Measurements from ENCODE around the gene GIMAP2. TPM values are rescaled to one million over a fixed set of nuclear protein-coding genes. Genes with fewer than 3 reads are reported as not detected.

GIMAP2 gene
- 10 to 100 TPM; 30.0 to 40.1 TPM for total RNA-seq

- no peaks in the 10 kb centered on the region for H3K27me3 Mint-ChIP-seq
- peak; percentile 85 for ATAC-seq
- peaks cover 75% of the 10 kb centered on the region for H3K4me1 Mint-ChIP-seq
- peaks cover 23% of the 10 kb centered on the region for H3K9me3 Mint-ChIP-seq (ENCODE audit: low read depth)
- DNase-seq: peak; percentile 41
- peak within 1 kb of the TSS; percentile 96 for H3K4me3 Mint-ChIP-seq
- ChIA-PET CTCF (interaction anchor here (0.6 to 2.8 kb wide), 12 partner anchors 8 to 236 kb away, joined by 3 to 14 read pairs (median 4); partner anchors contain the start of genes GIMAP1, GIMAP4 and GIMAP8), POLR2A (interaction anchor here (0.6 to 1.4 kb wide), 8 partner anchors 17 to 204 kb away, joined by 3 to 7 read pairs (median 4); partner anchors contain the start of gene GIMAP5)
- peaks cover 61% of the 10 kb centered on the region for H3K36me3 Mint-ChIP-seq (ENCODE audit: low read depth)
- H3K27ac Mint-ChIP-seq: peak within 1 kb of the TSS; percentile 100
- intact Hi-C loops (cut with DNase I, micrococcal nuclease): loop anchor here (1.0 to 5.0 kb wide), 6 partner anchors 17 to 238 kb away; no protein-coding TSS in a partner anchor
These were observed at the start of gene GIMAP2 for GRCh38 chr7:150685219-150686029. GIMAP2 (plus strand) TSS chr7:150685706; CDS start chr7:150687060, 1,354 bp downstream.

GRCh38 chr7:150641854-150642253 is 43.7 kb upstream of the GIMAP2 start:
- H3K4me3 Mint-ChIP-seq: no peak overlapping the region
- H3K9me3 Mint-ChIP-seq (ENCODE audit: low read depth): peaks cover 47% of the 10 kb centered on the region
- ATAC-seq: peak; percentile 55
- POLR2A ChIA-PET: interaction anchor here (0.6 kb wide), 1 partner anchor 80 kb away, joined by 3 read pairs; no protein-coding TSS in a partner anchor
- no peak for DNase-seq
- H3K27ac Mint-ChIP-seq: no peak overlapping the region
- intact Hi-C loops (cut with DNase I, micrococcal nuclease): no loop called here
- no peaks in the 10 kb centered on the region for H3K27me3 Mint-ChIP-seq
- peaks cover 41% of the 10 kb centered on the region for H3K36me3 Mint-ChIP-seq (ENCODE audit: low read depth)
- H3K4me1 Mint-ChIP-seq: peaks cover 42% of the 10 kb centered on the region
- CTCF ChIA-PET: no interaction called here

GRCh38 chr7:150642926-150643325 is 42.6 kb upstream of the GIMAP2 start:
- ChIA-PET CTCF (no interaction called here), POLR2A (no interaction called here)
- Mint-ChIP-seq H3K9me3 (ENCODE audit: low read depth) (peaks cover 38% of the 10 kb centered on the region), H3K27me3 (no peaks in the 10 kb centered on the region), H3K27ac (no peak overlapping the region), H3K36me3 (ENCODE audit: low read depth) (peaks cover 40% of the 10 kb centered on the region), H3K4me3 (no peak overlapping the region), H3K4me1 (peaks cover 41% of the 10 kb centered on the region)
- no peak for ATAC-seq
- DNase-seq: no peak
- intact Hi-C loops (cut with DNase I, micrococcal nuclease): no loop called here

DNA sequence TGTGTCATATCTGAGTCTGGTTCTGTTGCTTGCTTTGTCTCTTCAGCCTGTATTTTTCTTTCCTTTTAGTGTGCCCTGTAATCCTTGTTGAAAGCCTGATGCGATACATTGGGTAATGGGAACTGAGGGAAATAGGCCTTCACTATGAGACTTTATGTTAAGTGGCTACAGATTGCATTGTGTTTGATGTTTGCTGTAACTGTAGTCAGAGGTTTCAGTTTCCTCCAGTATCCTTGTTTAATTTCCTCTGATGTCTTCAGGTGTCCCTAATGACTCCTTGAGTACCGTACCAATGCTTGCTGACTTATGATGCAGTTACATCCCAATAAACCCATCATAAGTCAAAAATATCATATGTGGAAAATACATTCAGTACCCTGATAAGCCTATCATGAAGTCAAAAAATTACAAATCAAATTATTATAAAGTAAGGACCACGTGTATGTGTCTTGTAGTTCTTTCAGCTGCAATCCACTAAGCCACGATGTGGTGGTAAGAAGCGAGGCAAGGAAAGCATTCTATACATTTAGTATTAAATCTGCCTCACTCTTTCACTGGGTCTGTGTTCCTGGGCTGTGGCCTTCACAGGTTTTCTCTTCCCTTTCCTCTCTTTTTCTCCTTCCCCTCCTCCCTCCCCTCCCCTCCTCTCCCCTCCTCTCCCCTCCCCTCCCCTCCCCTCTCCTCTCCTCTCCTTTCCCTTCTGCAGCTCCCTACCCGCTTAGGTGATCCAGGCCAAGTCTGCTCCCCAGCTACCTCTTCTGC is 40.1 kb upstream of the GIMAP2 start:
- H3K4me3 Mint-ChIP-seq: no peak overlapping the region
- H3K36me3 Mint-ChIP-seq (ENCODE audit: low read depth): peaks cover 32% of the 10 kb centered on the region
- ATAC-seq: no peak
- H3K27me3 Mint-ChIP-seq: no peaks in the 10 kb centered on the region
- CTCF ChIA-PET: interaction anchor here (1.3 kb wide), 1 partner anchor 112 kb away, joined by 3 read pairs; no protein-coding TSS in a partner anchor
- intact Hi-C loops (cut with DNase I, micrococcal nuclease): no loop called here
- H3K27ac Mint-ChIP-seq: peak overlapping the region; percentile 29
- H3K9me3 Mint-ChIP-seq (ENCODE audit: low read depth): peaks cover 25% of the 10 kb centered on the region
- POLR2A ChIA-PET: no interaction called here
- peaks cover 56% of the 10 kb centered on the region for H3K4me1 Mint-ChIP-seq
- DNase-seq: no peak

- Mint-ChIP-seq H3K36me3 (ENCODE audit: low read depth) (peaks cover 27% of the 10 kb centered on the region), H3K4me1 (peaks cover 41% of the 10 kb centered on the region), H3K9me3 (ENCODE audit: low read depth) (peaks cover 38% of the 10 kb centered on the region), H3K27me3 (no peaks in the 10 kb centered on the region), H3K27ac (peak overlapping the region; percentile 79), H3K4me3 (no peak overlapping the region)
- intact Hi-C loops (cut with DNase I, micrococcal nuclease): no loop called here
- DNase-seq: no peak
- ATAC-seq: peak; percentile 33
- CTCF ChIA-PET: interaction anchor here (0.5 to 1.2 kb wide), 4 partner anchors 9 to 242 kb away, joined by 3 to 4 read pairs (median 3); no protein-coding TSS in a partner anchor
- POLR2A ChIA-PET: no interaction called here
These were observed 37.0 kb upstream of the GIMAP2 start for GRCh38 chr7:150648353-150649079.

DNA sequence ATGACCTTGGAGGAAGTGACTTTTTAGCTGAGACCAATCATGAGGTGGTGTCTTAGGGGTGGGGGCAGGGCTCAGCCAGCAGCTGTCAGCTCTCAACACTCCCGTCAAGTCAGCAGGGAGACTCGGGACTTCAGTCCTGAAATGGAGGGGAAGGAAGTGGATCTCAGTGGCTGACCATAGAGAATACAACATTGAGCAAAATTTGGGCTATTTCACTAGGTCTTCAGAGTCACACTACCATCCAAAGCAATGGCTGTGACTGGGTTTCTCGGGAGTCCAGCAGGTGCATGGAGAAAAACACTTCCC is 36.5 kb upstream of the GIMAP2 start:
- ChIA-PET CTCF (interaction anchor here (0.7 to 1.3 kb wide), 4 partner anchors 9 to 80 kb away, joined by 3 to 5 read pairs (median 4); no protein-coding TSS in a partner anchor), POLR2A (no interaction called here)
- Mint-ChIP-seq H3K4me1 (peaks cover 46% of the 10 kb centered on the region), H3K9me3 (ENCODE audit: low read depth) (peaks cover 35% of the 10 kb centered on the region), H3K36me3 (ENCODE audit: low read depth) (peaks cover 25% of the 10 kb centered on the region), H3K27me3 (no peaks in the 10 kb centered on the region), H3K27ac (peak overlapping the region; percentile 56), H3K4me3 (no peak overlapping the region)
- intact Hi-C loops (cut with DNase I, micrococcal nuclease): no loop called here
- ATAC-seq (no peak), DNase-seq (no peak)

GRCh38 chr7:150654692-150655091 is 30.8 kb upstream of the GIMAP2 start:
- DNase-seq (no peak), ATAC-seq (no peak)
- Mint-ChIP-seq H3K27ac (no peak overlapping the region), H3K9me3 (ENCODE audit: low read depth) (peaks cover 37% of the 10 kb centered on the region), H3K4me1 (peaks cover 9% of the 10 kb centered on the region), H3K36me3 (ENCODE audit: low read depth) (peaks cover 4% of the 10 kb centered on the region), H3K4me3 (no peak overlapping the region), H3K27me3 (no peaks in the 10 kb centered on the region)
- ChIA-PET CTCF (interaction anchor here (1.1 to 1.3 kb wide), 2 partner anchors 17 to 206 kb away, joined by 3 to 4 read pairs; no protein-coding TSS in a partner anchor), POLR2A (no interaction called here)
- intact Hi-C loops (cut with DNase I, micrococcal nuclease): no loop called here

DNA sequence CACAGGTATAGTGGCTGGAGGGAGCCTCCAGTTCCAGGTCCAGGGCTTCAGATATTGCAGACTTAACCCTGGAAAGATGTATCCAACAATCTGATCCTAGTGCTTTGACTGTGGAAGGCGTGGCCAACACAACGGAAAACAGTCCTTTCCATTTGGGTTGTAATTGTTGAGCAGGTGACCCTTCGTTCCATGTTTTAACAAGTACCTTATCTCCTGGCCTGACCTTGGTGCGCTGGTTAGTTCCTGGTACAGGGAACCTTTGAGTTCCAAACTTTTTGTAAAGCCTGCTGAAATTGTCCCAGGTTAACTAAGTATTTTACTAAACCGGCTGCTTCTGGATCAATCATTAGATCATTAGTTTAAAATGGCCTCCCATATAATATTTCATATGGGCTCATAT is 29.5 kb upstream of the GIMAP2 start:
- intact Hi-C loops (cut with DNase I, micrococcal nuclease): no loop called here

GRCh38 chr7:150657526-150657925 is 28.0 kb upstream of the GIMAP2 start:
- peaks cover 8% of the 10 kb centered on the region for H3K36me3 Mint-ChIP-seq (ENCODE audit: low read depth)
- ATAC-seq (no peak), DNase-seq (no peak)
- peaks cover 24% of the 10 kb centered on the region for H3K4me1 Mint-ChIP-seq
- intact Hi-C loops (cut with DNase I, micrococcal nuclease): no loop called here
- no peaks in the 10 kb centered on the region for H3K27me3 Mint-ChIP-seq
- no peak overlapping the region for H3K27ac Mint-ChIP-seq
- peaks cover 20% of the 10 kb centered on the region for H3K9me3 Mint-ChIP-seq (ENCODE audit: low read depth)
- ChIA-PET CTCF (interaction anchor here (0.8 to 1.9 kb wide), 2 partner anchors 8 to 9 kb away, joined by 4 read pairs; no protein-coding TSS in a partner anchor), POLR2A (no interaction called here)
- H3K4me3 Mint-ChIP-seq: no peak overlapping the region

More for the DNA sequence above, 29.5 kb upstream of the GIMAP2 start:
- Mint-ChIP-seq H3K36me3 (ENCODE audit: low read depth) (peaks cover 6% of the 10 kb centered on the region), H3K4me1 (peaks cover 15% of the 10 kb centered on the region), H3K27me3 (no peaks in the 10 kb centered on the region), H3K4me3 (no peak overlapping the region), H3K9me3 (ENCODE audit: low read depth) (peaks cover 32% of the 10 kb centered on the region), H3K27ac (no peak overlapping the region)
- CTCF ChIA-PET: interaction anchor here (0.6 to 1.9 kb wide), 3 partner anchors 10 to 1396 kb away, joined by 3 to 4 read pairs (median 3); no protein-coding TSS in a partner anchor
- no peak for ATAC-seq
- no peak for DNase-seq
- POLR2A ChIA-PET: interaction anchor here (0.7 kb wide), 1 partner anchor 14 kb away, joined by 3 read pairs; no protein-coding TSS in a partner anchor

DNA sequence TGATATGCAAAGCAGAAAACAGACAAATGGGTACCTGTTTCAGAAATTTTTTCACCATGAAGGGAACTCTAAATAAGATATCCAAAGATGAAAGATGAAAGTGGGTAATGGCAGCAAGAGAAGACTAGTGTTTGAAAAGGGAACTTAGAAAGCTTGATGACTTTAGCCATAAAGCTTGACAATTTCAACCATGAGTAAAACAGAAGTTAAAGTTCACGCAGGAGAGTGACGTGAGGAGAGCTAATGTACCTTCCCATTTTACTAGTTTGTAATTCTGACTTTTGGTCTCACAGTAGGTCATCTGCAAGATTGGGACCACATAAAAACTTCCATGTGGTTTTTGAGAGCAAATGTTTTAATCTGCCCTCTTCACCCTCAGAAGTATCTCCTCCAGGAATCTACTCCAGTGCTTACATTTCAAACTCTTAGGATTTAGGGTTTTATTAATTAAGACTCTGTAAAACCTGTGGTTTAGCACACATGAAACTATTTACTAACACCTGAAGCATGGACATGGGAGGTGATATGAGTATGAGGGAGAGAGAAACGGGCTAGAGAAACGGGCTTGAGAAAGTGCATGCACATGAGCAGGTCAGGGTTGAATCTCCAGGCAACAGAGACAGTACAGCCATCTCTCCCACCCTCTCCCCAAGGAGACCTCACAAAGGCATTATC is 24.4 kb upstream of the GIMAP2 start:
- Mint-ChIP-seq H3K4me1 (peaks cover 50% of the 10 kb centered on the region), H3K27me3 (no peaks in the 10 kb centered on the region), H3K9me3 (ENCODE audit: low read depth) (peaks cover 19% of the 10 kb centered on the region), H3K36me3 (ENCODE audit: low read depth) (peaks cover 21% of the 10 kb centered on the region), H3K27ac (peak overlapping the region; percentile 6), H3K4me3 (no peak overlapping the region)
- ATAC-seq (no peak), DNase-seq (no peak)
- ChIA-PET POLR2A (interaction anchor here (0.7 kb wide), 1 partner anchor 71 kb away, joined by 5 read pairs; no protein-coding TSS in a partner anchor), CTCF (interaction anchor here (1.1 to 1.4 kb wide), 4 partner anchors 11 to 212 kb away, joined by 3 to 5 read pairs (median 4); no protein-coding TSS in a partner anchor)
- intact Hi-C loops (cut with DNase I, micrococcal nuclease): loop anchor here in 1 of 2 experiments (5.0 kb wide), 1 partner anchor 39 kb away; no protein-coding TSS in a partner anchor

Data from activated CD4-positive, alpha-beta T cell treated with anti-CD3 and anti-CD28 coated beads for 36 hours (primary cell).